MM.1S (cell line): Measurements from ENCODE around the gene CASP3.

Source experiments
- CTCF ChIP-seq: fragments of 300-600 bp; sonication (generic); IDR thresholded peaks from 2 replicates; pipeline ENCODE4 v1.5.1; 2016; ENCODE audit warnings: antibody characterized with exemption, low read length, mixed read lengths
- EZH2phosphoT487 ChIP-seq: fragments of 300-600 bp; sonication (generic); IDR thresholded peaks from 2 replicates; pipeline ENCODE4 v1.6.1; 2018; ENCODE audit warnings: antibody characterized with exemption, low read length

- TF ChIP-seq CTCF, result no peak
- no peak for TF ChIP-seq EZH2phosphoT487
Observed at GRCh38 chr4:184583738-184584502, 65.3 kb downstream of the CASP3 start.
